OCI-LY7 (cell line): ENCODE results near the gene CISD2. TPM values are rescaled to one million over a fixed set of nuclear protein-coding genes. Genes with fewer than 3 reads are reported as not detected.
"Not testable (repeated sequence)": the region's sequence is repeated elsewhere in the genome, so short reads cannot be mapped to it uniquely, and the experiment has no call there.

Experiments
- Bru-seq: library from RNA; stranded (reverse); fragments of 400-500 nt; gene quantifications from one replicate; lab custom pipeline; 2021; lab: Mats Ljungman, UMichigan
- BruChase-seq, 2 experiments: library from RNA; stranded (reverse); fragments of 400-500 nt; gene quantifications; one replicate each; lab custom pipeline; 2021; lab: Mats Ljungman, UMichigan
- BruUV-seq: library from RNA; stranded (reverse); fragments of 400-500 nt; replicated peaks from 2 replicates; lab custom pipeline; 2021; lab: Mats Ljungman, UMichigan
- CTCF ChIA-PET: fragments of 300-600 bp; sonication (Branson Sonifier 250); formaldehyde crosslinking; loops from one replicate; lab custom pipeline; 2022; ENCODE audit warnings: antibody characterized with exemption; ENCODE audit not compliant: unreplicated experiment; lab: Charles Lee
- POLR2A ChIA-PET: fragments of 300-600 bp; sonication (Branson Sonifier 250); formaldehyde crosslinking; loops from one replicate; lab custom pipeline; 2022; ENCODE audit warnings: antibody characterized with exemption; lab: Charles Lee
- DNase-seq: peaks from one replicate; pipeline ENCODE4 v3.0.0-alpha.2; 2015; ENCODE audit warnings: low spot score
- H2AFZ ChIP-seq: fragments of 200-600 bp; sonication (generic), shearing (Covaris generic); 2 replicates; pipeline ENCODE4 v1.6.1; 2014; ENCODE audit warnings: mild to moderate bottlenecking, antibody characterized with exemption, low read length, moderate library complexity
- H3K27ac ChIP-seq: fragments of 200-600 bp; sonication (generic); 2 replicates; pipeline ENCODE4 v1.5.1; 2014; ENCODE audit warnings: mixed run types, low read depth, mild to moderate bottlenecking, moderate library complexity, low read length, inconsistent platforms; ENCODE audit not compliant: poor library complexity, severe bottlenecking
- H3K36me3 ChIP-seq: fragments of 200-600 bp; sonication (generic); 2 replicates; pipeline ENCODE4 v1.6.1; 2014; ENCODE audit warnings: mild to moderate bottlenecking, antibody characterized with exemption, low read length, moderate library complexity, mixed read lengths; ENCODE audit not compliant: insufficient read depth
- H3K4me1 ChIP-seq: fragments of 200-600 bp; sonication (generic); 2 replicates; pipeline ENCODE4 v1.5.1; 2014; ENCODE audit warnings: mild to moderate bottlenecking, low read length; ENCODE audit not compliant: insufficient read depth, poor library complexity, severe bottlenecking
- H3K4me2 ChIP-seq: fragments of 200-600 bp; sonication (generic); 2 replicates; pipeline ENCODE4 v1.6.1; 2014; ENCODE audit warnings: mild to moderate bottlenecking, low read length
- H3K4me3 ChIP-seq: fragments of 200-600 bp; sonication (generic); 2 replicates; pipeline ENCODE4 v1.5.1; 2014; ENCODE audit warnings: mild to moderate bottlenecking, low read depth, low read length; ENCODE audit not compliant: poor library complexity, severe bottlenecking
- H3K79me2 ChIP-seq: fragments of 200-600 bp; sonication (generic); 2 replicates; pipeline ENCODE4 v1.6.1; 2016; ENCODE audit warnings: low read depth, mild to moderate bottlenecking, low read length, moderate library complexity, mixed read lengths; ENCODE audit not compliant: insufficient read depth
- H3K9me2 ChIP-seq: fragments of 200-600 bp; sonication (generic); 2 replicates; pipeline ENCODE4 v1.6.1; 2016; ENCODE audit warnings: mild to moderate bottlenecking, low read length, mixed read lengths; ENCODE audit not compliant: insufficient read depth
- H3K9me3 ChIP-seq: fragments of 200-600 bp; sonication (generic); 2 replicates; pipeline ENCODE4 v1.6.1; 2014; ENCODE audit warnings: mild to moderate bottlenecking, mixed run types, low read length, mixed read lengths
- H4K20me1 ChIP-seq: fragments of 200-600 bp; sonication (generic); 2 replicates; pipeline ENCODE4 v1.6.1; 2014; ENCODE audit warnings: mild to moderate bottlenecking, antibody characterized with exemption, low read length, moderate library complexity, mixed read lengths; ENCODE audit not compliant: insufficient read depth
- CTCF ChIP-seq: fragments of 200-600 bp; sonication (generic); conservative IDR thresholded peaks from 2 replicates; pipeline ENCODE4 v1.5.1; 2014; ENCODE audit warnings: mild to moderate bottlenecking, antibody characterized with exemption, low read length, moderate library complexity, mixed read lengths
- EZH2phosphoT487 ChIP-seq: fragments of 200-600 bp; sonication (generic); IDR thresholded peaks from 2 replicates; pipeline ENCODE4 v1.6.1; 2018; ENCODE audit warnings: low read depth, borderline replicate concordance, mild to moderate bottlenecking, mixed run types, antibody characterized with exemption, low read length, moderate library complexity, mixed read lengths
- intact Hi-C: fragments of 100-400 bp; cut with micrococcal nuclease; formaldehyde crosslinking; loops from one replicate; pipeline ENCODE4 v1.10.0; 2022; ENCODE audit not compliant: unreplicated experiment
- long read RNA-seq: library from polyadenylated mRNA; stranded (forward); transcript quantifications from one replicate; pipeline ENCODE4 v2.0.0, GENCODE V29; 2022
- total RNA-seq, 2 experiments: library from RNA; depleted of rRNA in 1 of 2; stranded (reverse); fragments of >200 nt in 1 of 2; shearing (Covaris generic) in 1 of 2; gene quantifications; 2 replicates each; pipeline ENCODE4 v1.2.3, GENCODE V29; 2014 to 2022

Gene CISD2
- total RNA-seq (2014; rRNA removed; shearing (Covaris generic)) (37.6 and 41.1 TPM in 2 replicates), total RNA-seq (2022) (32.8 and 34.6 TPM in 2 replicates), Bru-seq, nascent RNA (percentile 83 among the genes with signal in this experiment), BruChase-seq, experiment 1, labeled RNA remaining after a 6-hour chase (percentile 71 among the genes with signal in this experiment), BruChase-seq, experiment 2, labeled RNA remaining after a 2-hour chase (percentile 80 among the genes with signal in this experiment)
- long read RNA-seq, full-length matches to known transcripts, result 106 of 114 reads
- long read RNA-seq, partial matches to known transcripts, result 3 of 114 reads
- long read RNA-seq, other reads (novel, unspliced or antisense), result 5 of 114 reads

DNA sequence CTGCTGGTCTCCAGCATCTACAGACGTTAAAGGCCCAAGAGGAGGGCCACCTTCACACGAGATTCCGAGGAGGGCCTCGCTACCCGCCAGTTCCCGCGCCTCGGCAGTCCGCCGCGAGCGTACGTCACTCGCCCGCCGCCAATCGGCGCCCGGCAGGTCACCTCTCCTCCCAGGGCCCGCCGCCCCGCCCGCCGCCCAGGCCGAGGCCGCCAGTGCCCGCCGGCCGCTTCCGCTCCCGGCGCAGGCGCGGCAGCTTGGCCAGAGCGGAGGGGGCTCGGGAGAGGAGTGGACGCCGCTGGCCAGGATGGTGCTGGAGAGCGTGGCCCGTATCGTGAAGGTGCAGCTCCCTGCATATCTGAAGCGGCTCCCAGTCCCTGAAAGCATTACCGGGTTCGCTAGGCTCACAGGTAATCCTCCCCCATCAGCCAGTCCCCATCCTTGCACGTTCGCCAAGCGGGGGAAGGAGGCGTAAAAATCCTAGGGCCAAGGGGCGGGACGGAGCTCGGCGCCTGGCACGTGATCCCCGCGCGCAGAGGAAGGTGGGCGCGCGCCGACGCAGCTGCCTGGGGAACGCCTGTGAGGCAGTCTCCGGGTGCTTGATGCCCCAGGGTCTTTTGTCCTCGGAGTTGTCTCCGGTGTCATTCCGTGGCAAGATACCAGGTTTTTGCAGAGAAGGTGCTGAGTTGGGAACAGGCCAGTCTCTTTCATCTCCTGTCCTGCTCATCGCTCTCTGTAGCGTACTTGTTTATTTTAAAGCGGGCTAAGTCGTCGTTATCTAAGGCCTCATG, at the start of gene CISD2:
Gene CISD2 (plus strand): TSS at position 212 of the 788 bp plus-strand sequence. CDS start 93 bp downstream, at position 305.
- CTCF ChIA-PET, result interaction anchor here (1.8 kb wide), 1 partner anchor 41 kb away, joined by 7 read pairs; no protein-coding TSS in a partner anchor
- intact Hi-C loops, result loop anchor here (1.0 to 5.0 kb wide), 5 partner anchors 41 to 522 kb away; partner anchors contain the start of genes MANBA, SLC39A8 and SLC9B2
- H3K4me1 ChIP-seq, result peaks cover 42% of the 10 kb centered on the region
- H3K4me2 ChIP-seq, result peak within 1 kb of the TSS; percentile 86
- peaks cover 92% of the 10 kb centered on the region for H3K79me2 ChIP-seq
- peak within 1 kb of the TSS; percentile 53; the same call in 1 of the 2 replicates for H2AFZ ChIP-seq
- H3K27ac ChIP-seq, result peak within 1 kb of the TSS; percentile 94
- peak within 1 kb of the TSS; percentile 74 for H3K4me3 ChIP-seq
- peak; percentile 94 for DNase-seq
- peaks cover 38% of the 10 kb centered on the region for H3K36me3 ChIP-seq
- no peaks in the 10 kb centered on the region for H3K9me2 ChIP-seq
- POLR2A ChIA-PET, result interaction anchor here (0.6 to 7.1 kb wide), 14 partner anchors 17 to 524 kb away, joined by 3 to 116 read pairs (median 4); partner anchors contain the start of gene UBE2D3
- 0 out of 2 replicates have a peak, but pooled peaks cover 3% of the 10 kb centered on the region for H3K9me3 ChIP-seq
- H4K20me1 ChIP-seq, result no peaks in the 10 kb centered on the region
- no TSS peak for BruUV-seq
- TF ChIP-seq EZH2phosphoT487, result no peak

DNA sequence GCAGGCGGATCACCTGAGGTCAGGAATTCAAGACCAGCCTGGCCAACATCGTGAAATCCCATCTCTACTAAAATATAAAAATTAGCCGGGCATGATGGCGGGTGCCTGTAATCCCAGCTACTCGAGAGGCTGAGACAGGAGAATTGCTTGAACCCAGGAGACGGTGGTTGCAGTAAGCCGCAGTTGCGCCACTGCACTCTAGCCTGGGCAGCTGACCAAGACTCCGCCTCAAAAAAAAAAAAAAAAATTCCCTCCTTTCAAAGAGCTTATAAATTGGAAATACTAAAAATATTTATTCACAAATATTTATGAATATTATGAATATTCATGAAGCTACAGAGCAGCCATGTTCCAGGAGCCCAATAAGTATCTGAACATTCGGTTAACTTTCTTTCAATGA, 49.7 kb upstream of the CISD2 start:
- POLR2A ChIA-PET, result interaction anchor here (0.6 to 4.7 kb wide), 5 partner anchors 9 to 1787 kb away, joined by 3 to 20 read pairs (median 4); partner anchors contain the start of gene CISD2
- intact Hi-C loops, result not testable (repeated sequence)

DNA sequence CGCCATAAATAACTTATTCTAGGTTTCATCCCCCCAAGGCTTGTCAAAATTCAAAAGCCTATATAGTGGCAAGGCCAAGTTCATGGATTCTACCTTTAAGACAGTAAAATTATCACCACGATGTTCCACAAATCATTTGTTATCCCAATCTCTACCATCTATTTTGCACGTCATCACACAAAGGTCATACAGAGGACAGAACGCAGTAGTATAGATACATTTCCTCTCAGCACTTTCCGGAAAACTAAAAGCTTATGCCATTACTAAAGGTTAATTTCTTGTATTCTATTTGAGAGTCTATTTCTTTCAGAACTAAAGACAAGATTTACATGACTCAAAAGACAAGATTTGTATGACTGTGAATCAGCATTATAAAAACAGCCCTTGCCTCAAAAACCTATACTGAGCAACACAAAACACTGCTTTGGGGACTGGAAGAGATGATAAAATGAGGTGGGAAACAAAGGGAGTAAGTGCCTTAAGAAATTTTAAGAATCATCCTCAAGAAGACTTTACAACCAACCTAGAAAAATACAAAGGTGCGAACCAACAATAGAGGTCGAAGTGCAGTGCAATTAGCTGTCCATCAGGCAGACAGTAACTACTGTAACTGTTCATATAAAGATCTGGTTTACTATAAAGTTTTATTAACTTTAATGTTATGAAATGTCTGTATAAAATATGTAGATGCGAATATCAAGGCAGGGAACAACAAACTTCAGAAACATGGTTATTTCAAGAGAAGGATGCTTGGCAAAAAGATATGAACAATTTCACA, 49.0 kb upstream of the CISD2 start:
- Histone ChIP-seq H3K4me2 (0 out of 2 replicates have a peak overlapping the region, but pooled peaks have one; percentile 23), H3K4me3 (no peak overlapping the region), H3K9me2 (no peaks in the 10 kb centered on the region), H4K20me1 (peaks cover 83% of the 10 kb centered on the region), H2AFZ (no peak overlapping the region), H3K4me1 (peaks cover 59% of the 10 kb centered on the region), H3K79me2 (peaks cover 100% of the 10 kb centered on the region), H3K9me3 (no peaks in the 10 kb centered on the region), H3K36me3 (peaks cover 99% of the 10 kb centered on the region), H3K27ac (no peak overlapping the region)
- TF ChIP-seq EZH2phosphoT487 (no peak), CTCF (no peak)
- intact Hi-C loops, result no loop called here
- DNase-seq, result no peak
- ChIA-PET CTCF (no interaction called here), POLR2A (interaction anchor here (0.5 to 4.7 kb wide), 6 partner anchors 10 to 1788 kb away, joined by 3 to 20 read pairs (median 5); no protein-coding TSS in a partner anchor)
- BruUV-seq, result no TSS peak

More for the DNA sequence above, 49.7 kb upstream of the CISD2 start:
- BruUV-seq, CTCF ChIA-PET, H3K4me3 ChIP-seq, H3K9me3 ChIP-seq, H3K9me2 ChIP-seq, DNase-seq, H3K27ac ChIP-seq, H2AFZ ChIP-seq: not testable (repeated sequence)
- Histone ChIP-seq H3K36me3 (peaks cover 99% of the 10 kb centered on the region), H4K20me1 (peaks cover 80% of the 10 kb centered on the region), H3K4me1 (peaks cover 53% of the 10 kb centered on the region), H3K79me2 (peaks cover 100% of the 10 kb centered on the region), H3K4me2 (0 out of 2 replicates have a peak overlapping the region, but pooled peaks have one; percentile 23)
